Thymus (tissue), 11 donors: ENCODE measurements around the gene GDF7. TPM values are rescaled to one million over a fixed set of nuclear protein-coding genes. Genes with fewer than 3 reads are reported as not detected.

ENCODE experiments used
- DNase-seq, 9 donors: peaks; one replicate each; pipeline ENCODE4 v3.0.0-alpha.2; 2013; ENCODE audit warnings: low spot score in 9 of 9, low read depth in 6 of 9, missing footprints in 1 of 9
- H3K27ac ChIP-seq, 2 donors: one replicate each; pipeline ENCODE4 v1.5.1; 2013; ENCODE audit warnings: control low read depth in 1 of 2, low read depth in 1 of 2, low read length in 1 of 2, mild to moderate bottlenecking in 1 of 2, moderate library complexity in 1 of 2
- H3K27me3 ChIP-seq, 2 donors: one replicate each; pipeline ENCODE4 v1.5.1; 2013; ENCODE audit warnings: low read length in 1 of 2; ENCODE audit not compliant: control insufficient read depth in 2 of 2, insufficient read depth in 1 of 2
- H3K36me3 ChIP-seq, 2 donors: one replicate each; pipeline ENCODE4 v1.5.1; 2013; ENCODE audit warnings: low read length in 1 of 2, mild to moderate bottlenecking in 1 of 2, moderate library complexity in 1 of 2; ENCODE audit not compliant: control insufficient read depth in 2 of 2, insufficient read depth in 2 of 2
- H3K4me1 ChIP-seq, 2 donors: one replicate each; pipeline ENCODE4 v1.5.1; 2013; ENCODE audit warnings: low read length in 2 of 2; ENCODE audit not compliant: control insufficient read depth in 2 of 2, insufficient read depth in 2 of 2
- H3K4me3 ChIP-seq, 2 donors: one replicate each; pipeline ENCODE4 v1.5.1; 2013; ENCODE audit warnings: low read length in 2 of 2, control low read depth in 1 of 2, mild to moderate bottlenecking in 1 of 2
- H3K9me3 ChIP-seq, 2 donors: one replicate each; pipeline ENCODE4 v1.5.1; 2013; ENCODE audit warnings: low read length in 1 of 2, mild to moderate bottlenecking in 1 of 2; ENCODE audit not compliant: control insufficient read depth in 2 of 2, insufficient read depth in 1 of 2
- WGBS: extraction: QIAGEN DNeasy Blood & Tissue Kit; methylation state at CpG from one replicate; pipeline ENCODE4 v1.1.7; 2013; 5-methylcytosine and 5-hydroxymethylcytosine counted together
- polyA plus RNA-seq: library from polyadenylated mRNA; stranded (reverse); fragments of 200-250 nt; gene quantifications from one replicate; pipeline ENCODE4 v1.2.3, GENCODE V29; 2013
- total RNA-seq: library from RNA; stranded (reverse); fragments of 120-200 nt; gene quantifications from one replicate; pipeline ENCODE4 v1.2.4, GENCODE V29; 2013
- donor health status: healthy.

The GDF7 gene
- total and polyA plus RNA-seq, 2 donors = 0.09 to 0.34 TPM

DNA sequence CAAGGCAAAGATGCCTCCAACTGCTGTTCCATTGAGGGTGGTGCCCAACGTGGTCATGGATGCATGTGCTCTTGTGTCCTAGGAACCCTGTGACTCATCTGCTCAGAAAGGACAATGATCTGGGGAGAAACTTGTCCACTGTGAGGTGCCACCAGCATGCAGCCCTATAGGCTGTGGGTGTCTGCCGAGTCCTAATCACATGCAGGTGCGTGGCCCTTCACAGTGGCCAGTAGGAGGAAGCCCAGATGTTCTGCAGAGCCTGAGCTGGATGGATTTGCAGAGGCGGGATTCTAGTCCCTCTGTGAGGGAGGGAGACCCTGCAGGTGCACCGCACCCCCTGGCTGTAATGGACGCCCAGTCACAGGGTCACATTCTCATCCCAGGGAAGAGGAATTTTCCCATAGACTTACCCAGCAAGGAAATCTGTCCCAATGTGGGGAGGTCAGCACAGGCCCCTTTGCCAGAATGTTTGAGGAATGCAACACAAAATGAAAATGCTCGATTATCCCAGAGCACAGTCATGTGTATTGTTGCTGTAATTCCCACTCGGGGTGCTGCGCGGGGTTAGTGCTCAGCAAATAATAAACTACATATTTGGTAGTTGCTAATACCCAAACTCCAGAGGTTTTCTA is 13.9 kb downstream of the GDF7 start:
- H3K27ac ChIP-seq = no peak overlapping the region
- H3K4me1 ChIP-seq = no peaks in the 10 kb centered on the region
- peaks cover 7 to 31% of the 10 kb centered on the region in 2 donors for H3K36me3 ChIP-seq
- peaks cover 0 to 1% of the 10 kb centered on the region in 2 donors for H3K27me3 ChIP-seq
- no peak for DNase-seq
- WGBS = 92% methylated on average over 10 of the region's 10 CpGs
- no peak overlapping the region for H3K4me3 ChIP-seq
- no peaks in the 10 kb centered on the region for H3K9me3 ChIP-seq

DNA sequence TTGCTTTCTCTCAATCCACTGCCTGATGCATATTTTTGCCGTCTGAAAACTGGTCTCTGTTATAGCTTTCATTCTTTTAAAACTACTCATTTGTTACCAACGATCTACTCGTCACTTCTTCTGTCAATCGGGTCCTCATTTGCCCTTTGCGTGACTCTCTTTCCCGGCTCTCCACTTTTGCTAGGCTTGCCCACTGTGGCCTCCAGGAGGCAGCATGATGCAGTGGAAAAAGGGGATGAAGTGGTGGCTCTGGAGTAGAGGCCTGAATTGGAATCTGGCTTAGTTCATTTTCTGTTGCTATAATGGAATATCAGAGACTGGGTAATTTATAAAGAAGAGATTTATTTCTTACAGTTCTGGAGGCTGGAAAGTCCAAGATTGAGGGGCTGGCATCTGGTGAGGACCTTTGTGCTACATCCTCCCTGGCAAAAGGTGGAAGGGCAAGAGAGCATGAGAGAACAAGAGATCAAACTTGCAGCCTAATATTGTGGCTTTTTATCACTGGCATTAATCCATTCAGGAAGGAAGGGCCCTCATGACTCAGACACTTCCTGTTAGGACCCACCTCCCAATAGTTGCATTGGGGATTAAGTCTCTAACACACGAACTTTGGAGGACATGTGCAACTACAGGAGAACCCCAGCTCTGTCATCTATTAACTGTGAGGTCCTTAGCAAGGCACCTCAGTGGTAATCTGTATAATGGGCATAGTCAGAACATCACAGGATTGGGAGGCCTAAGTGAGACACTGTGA is 15.4 kb downstream of the GDF7 start:
- Histone ChIP-seq H3K27ac (no peak overlapping the region), H3K36me3 (peaks cover 7 to 43% of the 10 kb centered on the region in 2 donors), H3K27me3 (no peaks in the 10 kb centered on the region), H3K4me3 (no peak overlapping the region), H3K9me3 (no peaks in the 10 kb centered on the region), H3K4me1 (no peaks in the 10 kb centered on the region)
- DNase-seq = no peak
- WGBS = 95% methylated on average over 7 of the region's 7 CpGs

DNA sequence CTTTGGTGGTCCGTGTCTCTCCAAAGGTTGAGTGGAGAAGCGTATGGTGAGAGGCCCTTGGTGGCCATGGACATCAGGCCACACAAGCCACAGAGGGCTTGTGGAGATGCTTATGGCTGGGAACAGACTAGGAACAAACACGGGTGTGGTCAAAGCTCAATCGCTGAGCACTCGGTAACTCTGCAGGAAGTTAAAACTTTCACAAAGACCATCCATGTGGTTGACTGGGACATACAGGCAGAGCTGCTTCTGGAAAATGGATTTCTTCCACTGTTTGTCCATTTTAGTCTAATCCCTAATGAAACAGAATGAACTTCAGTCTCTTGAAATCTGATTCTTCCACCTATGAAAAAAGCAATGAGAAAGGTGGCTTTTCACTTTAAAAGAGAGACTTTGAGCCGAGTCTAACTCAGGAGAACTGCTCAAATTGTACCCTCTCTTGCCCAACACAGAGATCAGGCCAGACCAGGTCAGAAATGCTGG is 17.7 kb downstream of the GDF7 start:
- peaks cover 7 to 48% of the 10 kb centered on the region in 2 donors for H3K36me3 ChIP-seq
- H3K9me3 ChIP-seq = no peaks in the 10 kb centered on the region
- no peaks in the 10 kb centered on the region for H3K4me1 ChIP-seq
- DNase-seq = no peak
- no peaks in the 10 kb centered on the region for H3K27me3 ChIP-seq
- H3K27ac ChIP-seq = no peak overlapping the region
- 98% methylated on average over 6 of the region's 6 CpGs for WGBS
- H3K4me3 ChIP-seq = no peak overlapping the region

- H3K27ac ChIP-seq = no peak overlapping the region
- 96% methylated on average over 4 of the region's 4 CpGs for WGBS
Measured at GRCh38 chr2:20687260-20687832, 20.4 kb downstream of the GDF7 start.

GRCh38 chr2:20689428-20690264 is 22.7 kb downstream of the GDF7 start:
- DNase-seq = no peak
- Histone ChIP-seq H3K27ac (no peak overlapping the region), H3K9me3 (no peaks in the 10 kb centered on the region), H3K27me3 (no peaks in the 10 kb centered on the region), H3K36me3 (peaks cover 4 to 32% of the 10 kb centered on the region in 2 donors), H3K4me3 (no peak overlapping the region), H3K4me1 (no peaks in the 10 kb centered on the region)
- WGBS = 93% methylated on average over 11 of the region's 11 CpGs

More at GRCh38 chr2:20687260-20687832, 20.4 kb downstream of the GDF7 start:
- H3K27me3 ChIP-seq = no peaks in the 10 kb centered on the region
- DNase-seq = no peak
- no peaks in the 10 kb centered on the region for H3K4me1 ChIP-seq
- H3K36me3 ChIP-seq = peaks cover 4 to 40% of the 10 kb centered on the region in 2 donors
- H3K9me3 ChIP-seq = no peaks in the 10 kb centered on the region
- H3K4me3 ChIP-seq = no peak overlapping the region

DNA sequence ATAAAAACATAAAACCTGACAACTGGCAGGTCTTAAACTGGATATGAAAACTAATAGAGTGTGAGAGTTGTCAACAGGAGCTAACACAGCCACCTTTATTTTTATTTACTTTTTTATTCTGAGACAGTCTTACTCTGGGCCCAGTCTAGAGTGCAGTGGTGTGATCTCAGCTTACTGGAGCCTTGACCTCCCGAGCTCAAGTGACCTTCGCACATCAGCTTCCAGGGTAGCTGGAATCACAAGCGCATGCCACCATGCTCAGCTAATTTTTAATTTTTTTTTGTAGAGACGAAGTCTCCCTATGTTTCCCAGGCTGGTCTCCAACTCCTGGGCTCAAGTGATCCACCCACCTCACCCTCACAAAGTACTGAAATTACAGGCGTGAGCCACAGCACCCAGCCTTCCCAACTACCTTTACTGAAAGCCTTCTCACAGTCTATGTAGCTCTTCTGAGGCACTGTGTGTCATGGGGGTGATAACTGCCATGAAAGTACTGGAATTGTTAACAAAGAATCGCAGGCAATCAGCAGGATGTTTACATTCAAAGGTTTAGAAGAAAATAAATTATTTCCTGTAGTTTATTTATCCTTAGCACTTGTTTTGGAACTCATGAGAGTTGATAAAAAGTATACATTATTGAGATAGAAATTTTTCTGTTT is 24.3 kb downstream of the GDF7 start:
- H3K36me3 ChIP-seq = peaks cover 10 to 21% of the 10 kb centered on the region in 2 donors
- no peaks in the 10 kb centered on the region for H3K4me1 ChIP-seq
- H3K27ac ChIP-seq = no peak overlapping the region

GRCh38 chr2:20692081-20692480 is 25.1 kb downstream of the GDF7 start:
- Histone ChIP-seq H3K4me1 (no peaks in the 10 kb centered on the region), H3K27me3 (no peaks in the 10 kb centered on the region), H3K27ac (no peak overlapping the region), H3K4me3 (no peak overlapping the region), H3K36me3 (peaks cover 15% of the 10 kb centered on the region in 2 donors), H3K9me3 (no peaks in the 10 kb centered on the region)
- WGBS = 95% methylated on average over 2 of the region's 2 CpGs
- DNase-seq = no peak

More for the DNA sequence above, 24.3 kb downstream of the GDF7 start:
- Histone ChIP-seq H3K4me3 (no peak overlapping the region), H3K9me3 (no peaks in the 10 kb centered on the region), H3K27me3 (no peaks in the 10 kb centered on the region)
- 97% methylated on average over 6 of the region's 6 CpGs for WGBS
- no peak for DNase-seq

- DNase-seq = no peak
- Histone ChIP-seq H3K27ac (no peak overlapping the region), H3K36me3 (peaks cover 10 to 18% of the 10 kb centered on the region in 2 donors), H3K27me3 (no peaks in the 10 kb centered on the region), H3K4me3 (no peak overlapping the region), H3K9me3 (no peaks in the 10 kb centered on the region), H3K4me1 (no peaks in the 10 kb centered on the region)
- 82% methylated on average over 3 of the region's 3 CpGs for WGBS
Measured at GRCh38 chr2:20693317-20693716, 26.4 kb downstream of the GDF7 start.
